HG03139 (cell line): ENCODE data around the gene MAP4K4.

Experiments used
- ATAC-seq: cut with Tn5 transposase; IDR thresholded peaks from one replicate; pipeline ENCODE4 v1.9.1; 2021; ENCODE audit not compliant: unreplicated experiment

Gene MAP4K4

DNA sequence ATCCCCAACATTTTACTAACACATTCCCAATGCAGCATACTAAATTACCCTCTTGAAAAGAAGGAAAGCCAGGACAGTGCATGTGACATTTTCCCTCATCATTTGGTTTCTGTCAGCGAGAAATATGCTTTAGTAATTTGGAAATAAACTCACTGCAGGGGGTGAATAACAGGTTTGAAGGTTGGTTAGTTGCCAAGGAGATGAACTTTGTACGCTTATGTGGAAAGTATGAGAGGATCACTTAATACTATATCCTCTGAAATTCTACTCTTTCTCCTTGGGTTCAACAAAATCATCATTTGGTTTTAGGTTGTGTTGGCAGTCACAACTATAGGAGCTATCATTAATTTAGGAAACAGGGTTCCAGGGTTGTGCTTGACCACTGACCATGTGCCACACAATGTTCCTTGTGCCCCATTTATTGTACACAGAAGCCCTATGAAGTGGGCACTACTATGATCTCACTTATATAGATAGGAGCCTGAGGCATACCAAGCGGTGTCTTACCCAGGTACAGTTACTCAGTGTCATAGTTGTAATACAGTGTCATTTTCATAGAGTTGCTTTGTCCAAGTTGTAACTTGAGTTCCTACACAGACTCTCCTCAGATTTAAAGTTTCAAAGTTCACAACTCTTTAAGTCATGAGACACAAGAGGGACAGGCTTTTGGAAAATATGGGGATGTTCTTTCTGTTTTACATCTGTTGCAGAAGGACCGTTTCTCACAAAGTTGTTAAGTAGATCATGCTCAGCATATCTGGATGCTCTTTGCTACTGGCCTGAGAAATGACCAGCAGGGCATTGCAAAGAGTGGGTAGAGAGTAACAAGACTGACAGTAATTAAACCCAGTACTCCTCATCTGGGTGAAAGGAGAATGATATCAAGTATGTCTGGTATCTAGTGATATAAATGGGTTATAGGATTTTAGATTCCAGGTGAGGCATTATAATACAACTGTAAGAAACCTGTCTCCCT lies 91.8 kb downstream of the MAP4K4 start:
- ATAC-seq = no peak

DNA sequence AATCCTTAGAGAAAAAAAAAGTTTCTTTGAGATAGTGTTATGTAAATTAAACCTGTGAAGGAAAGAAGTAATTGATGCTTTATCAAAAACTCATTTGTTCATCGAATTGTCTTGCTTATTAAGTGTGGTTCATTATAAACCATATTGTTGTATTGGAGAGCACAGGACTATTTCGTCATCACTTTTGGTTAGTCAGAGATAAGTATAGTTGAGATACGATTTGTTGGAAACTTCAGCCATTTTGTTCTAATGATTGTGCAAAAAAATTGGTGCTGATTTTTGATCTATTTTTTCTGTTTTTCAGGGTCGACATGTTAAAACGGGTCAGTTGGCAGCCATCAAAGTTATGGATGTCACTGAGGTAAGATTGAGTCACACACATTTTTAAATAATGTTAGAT lies 92.9 kb downstream of the MAP4K4 start:
- ATAC-seq = no peak

DNA sequence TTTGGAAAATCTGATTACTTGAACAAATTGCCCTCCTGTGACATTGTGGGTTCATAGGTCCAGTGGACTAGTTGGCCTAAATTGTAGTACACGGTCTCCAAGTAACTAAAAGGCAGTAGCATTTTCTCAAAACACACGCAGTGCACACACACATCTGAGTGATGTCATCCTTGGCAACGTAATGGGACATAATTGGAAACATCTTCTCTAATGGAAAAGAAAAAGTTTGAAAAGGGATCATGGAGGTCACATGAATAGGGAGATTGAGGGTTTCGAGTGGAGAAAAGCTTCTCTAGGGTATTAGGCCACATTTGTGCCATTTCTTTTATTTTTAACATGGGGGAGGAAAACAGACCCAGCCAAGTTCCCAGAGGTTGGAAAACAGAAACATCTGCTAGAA lies 93.3 kb downstream of the MAP4K4 start:
- no peak for ATAC-seq

- ATAC-seq = no peak
Measured at GRCh38 chr2:101792208-101792607, 94.7 kb downstream of the MAP4K4 start.

- no peak for ATAC-seq
Measured at GRCh38 chr2:101793277-101793969, 95.9 kb downstream of the MAP4K4 start.

GRCh38 chr2:101794141-101794540 lies 96.6 kb downstream of the MAP4K4 start:
- no peak for ATAC-seq

- no peak for ATAC-seq
Measured at GRCh38 chr2:101795033-101795432, 97.5 kb downstream of the MAP4K4 start.

GRCh38 chr2:101796825-101797600 lies 99.5 kb downstream of the MAP4K4 start:
- ATAC-seq = no peak

GRCh38 chr2:101801496-101801895 lies 104.0 kb downstream of the MAP4K4 start:
- no peak for ATAC-seq

- no peak for ATAC-seq
Measured at GRCh38 chr2:101802329-101802728, 104.8 kb downstream of the MAP4K4 start.

DNA sequence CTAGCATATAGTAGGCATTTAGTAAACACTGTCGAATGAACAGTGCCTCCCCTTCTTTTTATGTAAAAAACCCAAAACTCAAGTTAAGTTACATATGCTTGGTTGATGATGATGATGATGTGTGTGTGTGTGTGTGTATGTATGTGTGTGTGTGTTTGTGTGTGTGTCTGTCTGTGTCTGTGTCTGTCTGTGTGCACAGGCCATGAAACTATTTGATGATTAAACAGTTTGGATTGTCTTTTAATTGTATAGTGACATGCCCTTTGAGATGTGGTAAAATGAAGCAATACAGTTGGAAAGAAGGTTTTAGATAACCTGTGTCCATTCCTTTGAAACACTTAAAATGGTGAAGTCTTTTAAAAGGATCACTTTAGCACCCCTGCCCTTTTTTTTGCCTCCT lies 105.6 kb downstream of the MAP4K4 start:
- no peak for ATAC-seq

- no peak for ATAC-seq
Measured at GRCh38 chr2:101803945-101804696, 106.6 kb downstream of the MAP4K4 start.

- no peak for ATAC-seq
Measured at GRCh38 chr2:101805152-101806088, 107.9 kb downstream of the MAP4K4 start.

- ATAC-seq = no peak
Measured at GRCh38 chr2:101806123-101806522, 108.6 kb downstream of the MAP4K4 start.

- ATAC-seq = no peak
Measured at GRCh38 chr2:101806701-101807100, 109.2 kb downstream of the MAP4K4 start.

DNA sequence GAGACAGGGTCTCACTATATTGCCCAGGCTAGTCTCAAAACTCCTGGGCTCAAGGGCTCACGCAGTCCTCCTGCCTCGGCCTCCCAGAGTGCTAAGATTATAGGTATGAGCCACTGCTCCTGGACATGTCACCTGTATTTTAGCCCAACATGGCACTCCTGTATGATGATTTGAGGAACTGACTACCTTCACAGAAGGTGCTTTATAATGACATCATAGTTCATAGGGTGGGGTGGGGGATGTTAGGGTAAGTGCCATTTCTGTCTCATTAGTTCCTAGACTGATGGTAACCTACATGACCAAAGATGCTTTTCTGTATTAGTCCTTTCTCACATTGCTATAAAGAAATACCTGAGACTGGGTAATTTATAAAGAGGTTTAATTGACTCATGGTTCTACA lies 109.7 kb downstream of the MAP4K4 start:
- no peak for ATAC-seq

DNA sequence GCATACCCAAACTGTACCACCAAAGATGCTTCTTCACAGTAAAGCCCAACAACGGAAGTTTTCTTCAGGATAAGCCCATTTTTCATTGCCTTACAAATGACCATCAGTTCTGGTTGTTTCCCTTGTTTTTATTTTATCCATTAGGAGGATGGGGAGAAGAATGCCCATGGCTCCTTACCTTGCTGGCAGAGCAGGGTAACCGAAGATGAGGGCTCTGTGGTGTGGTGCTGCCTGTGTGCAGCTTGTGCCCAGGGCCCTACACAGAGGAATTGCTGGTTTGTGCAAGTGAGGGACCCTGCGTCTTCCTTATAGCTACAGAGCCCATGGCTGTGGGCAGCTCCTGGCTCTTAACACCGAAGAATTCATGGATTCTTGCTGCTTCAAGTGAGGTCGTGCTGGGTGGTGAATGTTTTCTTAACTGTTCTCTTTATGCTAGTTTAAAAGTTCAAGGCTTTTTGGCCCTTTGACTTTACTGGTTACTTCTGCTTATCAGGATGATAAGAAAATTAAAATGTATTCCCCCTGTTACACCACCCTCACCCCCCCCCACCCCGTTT lies 110.6 kb downstream of the MAP4K4 start:
- no peak for ATAC-seq

DNA sequence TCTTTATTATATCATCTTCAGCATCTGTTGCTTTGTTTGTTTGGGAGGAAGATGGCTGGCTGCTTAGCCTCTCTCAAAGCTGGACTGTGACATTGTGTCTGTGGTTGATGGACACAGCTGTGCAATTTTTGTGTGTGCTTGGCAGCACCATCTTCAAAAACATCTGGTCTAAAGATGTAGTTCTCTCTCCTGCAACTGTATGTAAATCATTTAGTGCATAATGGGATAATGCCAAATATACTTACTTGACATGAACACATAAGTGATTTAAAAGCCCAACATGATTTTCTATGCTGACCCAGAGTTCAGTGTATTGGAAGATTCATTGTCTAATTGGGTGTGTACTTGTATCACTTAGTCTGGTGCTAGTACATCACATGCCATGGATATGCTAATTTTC lies 112.2 kb downstream of the MAP4K4 start:
- no peak for ATAC-seq
